OCI-LY1 (cell line): ENCODE data around the gene DNAH11.
"Not testable (repeated sequence)": the region's sequence is repeated elsewhere in the genome, so short reads cannot be mapped to it uniquely, and the experiment has no call there.

Experiments used
- H2AFZ ChIP-seq: fragments of 200-600 bp; sonication (generic), shearing (Covaris generic); 2 replicates; pipeline ENCODE4 v1.6.0; 2014; ENCODE audit warnings: antibody characterized with exemption, mild to moderate bottlenecking, low read length
- H3F3A ChIP-seq: fragments of 200-600 bp; sonication (generic), shearing (Covaris generic); 2 replicates; pipeline ENCODE4 v1.6.0; 2014; ENCODE audit warnings: mild to moderate bottlenecking, antibody characterized with exemption, low read length, moderate library complexity; ENCODE audit not compliant: insufficient read depth
- H3K27ac ChIP-seq: fragments of 200-600 bp; sonication (generic); 2 replicates; pipeline ENCODE4 v1.5.1; 2014; ENCODE audit warnings: low read length, mixed run types, mild to moderate bottlenecking, low read depth; ENCODE audit not compliant: poor library complexity, severe bottlenecking
- H3K27me3 ChIP-seq: fragments of 200-600 bp; sonication (generic); 2 replicates; pipeline ENCODE4 v1.6.0; 2014; ENCODE audit warnings: antibody characterized with exemption, mild to moderate bottlenecking, low read length, moderate library complexity; ENCODE audit not compliant: insufficient read depth
- H3K36me3 ChIP-seq: fragments of 200-600 bp; sonication (generic); 2 replicates; pipeline ENCODE4 v1.6.1; 2014; ENCODE audit warnings: mild to moderate bottlenecking, antibody characterized with exemption, low read length, moderate library complexity, mixed read lengths; ENCODE audit not compliant: insufficient read depth
- H3K4me1 ChIP-seq: fragments of 200-600 bp; sonication (generic); 2 replicates; pipeline ENCODE4 v1.5.1; 2014; ENCODE audit warnings: mild to moderate bottlenecking, low read length, moderate library complexity; ENCODE audit not compliant: insufficient read depth, severe bottlenecking
- H3K4me2 ChIP-seq: fragments of 200-600 bp; sonication (generic), shearing (Covaris generic); 2 replicates; pipeline ENCODE4 v1.6.1; 2014; ENCODE audit warnings: low read length
- H3K4me3 ChIP-seq: fragments of 200-600 bp; sonication (generic); 2 replicates; pipeline ENCODE4 v1.5.1; 2014; ENCODE audit warnings: low read length, low read depth, mild to moderate bottlenecking, mixed read lengths; ENCODE audit not compliant: poor library complexity, severe bottlenecking
- H3K79me2 ChIP-seq: fragments of 200-600 bp; shearing (Covaris generic); 2 replicates; pipeline ENCODE4 v1.6.1; 2016; ENCODE audit warnings: mixed run types, low read length, mixed read lengths; ENCODE audit not compliant: insufficient read depth
- H3K9ac ChIP-seq: fragments of 200-600 bp; sonication (generic), shearing (Covaris generic); 2 replicates; pipeline ENCODE4 v1.6.1; 2014; ENCODE audit warnings: mild to moderate bottlenecking, low read length, mixed read lengths
- H3K9me2 ChIP-seq: fragments of 200-600 bp; sonication (generic), shearing (Covaris generic); 2 replicates; pipeline ENCODE4 v1.6.1; 2014; ENCODE audit warnings: low read depth, mild to moderate bottlenecking, low read length, mixed read lengths
- H3K9me3 ChIP-seq: fragments of 200-600 bp; shearing (Covaris generic); 2 replicates; pipeline ENCODE4 v1.6.1; 2014; ENCODE audit warnings: low read length, mixed read lengths
- H4K20me1 ChIP-seq: fragments of 200-600 bp; sonication (generic), shearing (Covaris generic); 2 replicates; pipeline ENCODE4 v1.6.0; 2016; ENCODE audit warnings: mild to moderate bottlenecking, low read length; ENCODE audit not compliant: insufficient read depth
- CTCF ChIP-seq: fragments of 200-600 bp; sonication (generic), shearing (Covaris generic); IDR thresholded peaks from 2 replicates; pipeline ENCODE4 v1.5.1; 2017; ENCODE audit warnings: mild to moderate bottlenecking, antibody characterized with exemption, low read length, moderate library complexity, mixed read lengths
- EZH2 ChIP-seq: fragments of 200-600 bp; sonication (generic), shearing (Covaris generic); IDR thresholded peaks from 2 replicates; pipeline ENCODE4 v1.8.0; 2017; ENCODE audit warnings: borderline replicate concordance, mixed run types, mild to moderate bottlenecking, antibody characterized with exemption, low read length, moderate library complexity, mixed read lengths

DNAH11 gene

GRCh38 chr7:21730399-21730798 is 187.6 kb downstream of the DNAH11 start:
- Histone ChIP-seq H3F3A (no peaks in the 10 kb centered on the region), H3K9me2 (no peaks in the 10 kb centered on the region), H4K20me1 (no peaks in the 10 kb centered on the region), H3K9ac (no peak overlapping the region), H3K36me3 (no peaks in the 10 kb centered on the region), H3K4me1 (no peaks in the 10 kb centered on the region), H2AFZ (no peak overlapping the region), H3K79me2 (no peaks in the 10 kb centered on the region), H3K4me2 (no peak overlapping the region), H3K27ac (no peak overlapping the region), H3K9me3 (no peaks in the 10 kb centered on the region), H3K4me3 (no peak overlapping the region), H3K27me3 (no peaks in the 10 kb centered on the region)
- TF ChIP-seq CTCF (no peak), EZH2 (no peak)

- Histone ChIP-seq H3K27me3 (no peaks in the 10 kb centered on the region), H3K4me1 (no peaks in the 10 kb centered on the region), H3K79me2 (no peaks in the 10 kb centered on the region), H3K27ac (no peak overlapping the region), H3F3A (no peaks in the 10 kb centered on the region), H3K4me2 (no peak overlapping the region), H2AFZ (no peak overlapping the region), H4K20me1 (no peaks in the 10 kb centered on the region), H3K4me3 (no peak overlapping the region), H3K9ac (no peak overlapping the region), H3K36me3 (no peaks in the 10 kb centered on the region), H3K9me2 (no peaks in the 10 kb centered on the region), H3K9me3 (no peaks in the 10 kb centered on the region)
- TF ChIP-seq CTCF (no peak), EZH2 (no peak)
Observed at GRCh38 chr7:21731977-21732376, 189.1 kb downstream of the DNAH11 start.

- not testable (repeated sequence) for H3K9ac ChIP-seq, H3K27ac ChIP-seq, H4K20me1 ChIP-seq, H3K9me2 ChIP-seq, H3K36me3 ChIP-seq, H2AFZ ChIP-seq, H3K4me3 ChIP-seq, H3K4me1 ChIP-seq, H3K4me2 ChIP-seq, H3F3A ChIP-seq, H3K27me3 ChIP-seq, H3K9me3 ChIP-seq, H3K79me2 ChIP-seq
Observed at GRCh38 chr7:21732956-21733355, 190.1 kb downstream of the DNAH11 start.

- TF ChIP-seq EZH2 = no peak
- no peak for TF ChIP-seq CTCF
- H3K4me1 ChIP-seq = no peaks in the 10 kb centered on the region
- H3K36me3 ChIP-seq = no peaks in the 10 kb centered on the region
- H3K27me3 ChIP-seq = no peaks in the 10 kb centered on the region
- H3K4me3 ChIP-seq = no peak overlapping the region
- no peak overlapping the region for H3K27ac ChIP-seq
- no peaks in the 10 kb centered on the region for H3K79me2 ChIP-seq
- no peak overlapping the region for H3K9ac ChIP-seq
- H2AFZ ChIP-seq = no peak overlapping the region
- H3K9me3 ChIP-seq = no peaks in the 10 kb centered on the region
- H3K4me2 ChIP-seq = no peak overlapping the region
- no peaks in the 10 kb centered on the region for H3K9me2 ChIP-seq
- H4K20me1 ChIP-seq = no peaks in the 10 kb centered on the region
- H3F3A ChIP-seq = no peaks in the 10 kb centered on the region
Observed at GRCh38 chr7:21733837-21734236, 191.0 kb downstream of the DNAH11 start.
